Upper lobe of left lung (tissue), 6 donors: ENCODE data around the gene KIF6. TPM values are rescaled to one million over a fixed set of nuclear protein-coding genes. Genes with fewer than 3 reads are reported as not detected.
"Not testable (repeated sequence)": the region's sequence is repeated elsewhere in the genome, so short reads cannot be mapped to it uniquely, and the experiment has no call there.

ENCODE experiments used
- ATAC-seq, 2 donors: fragments of 200-7000 bp; cut with Tn5 transposase; one replicate each; pipeline ENCODE4 v1.9.1; 2022; ENCODE audit warnings: mild to moderate bottlenecking in 2 of 2, moderate library complexity in 2 of 2; ENCODE audit not compliant: low FRiP score in 2 of 2
- DNase-seq, 2 donors: peaks; one replicate each; pipeline ENCODE4 v3.0.0-alpha.2; 2019 to 2020
- H3K27ac ChIP-seq, 4 donors: fragments of 200-600 bp; sonication (generic); one replicate each; pipeline ENCODE4 v1.5.1; 2016 to 2019
- H3K27me3 ChIP-seq, 4 donors: fragments of 200-600 bp; sonication (generic); one replicate each; pipeline ENCODE4 v1.5.1; 2017 to 2019
- H3K36me3 ChIP-seq, 4 donors: fragments of 200-600 bp; sonication (generic); one replicate each; pipeline ENCODE4 v1.5.1; 2016 to 2019
- H3K4me1 ChIP-seq, 4 donors: fragments of 200-600 bp; sonication (generic); one replicate each; pipeline ENCODE4 v1.5.1; 2018 to 2019
- H3K4me3 ChIP-seq, 4 donors: fragments of 200-600 bp; sonication (generic); one replicate each; pipeline ENCODE4 v1.5.1; 2017 to 2019; ENCODE audit warnings: mild to moderate bottlenecking in 2 of 4, moderate library complexity in 1 of 4
- H3K9me3 ChIP-seq, 4 donors: fragments of 200-600 bp; sonication (generic); one replicate each; pipeline ENCODE4 v1.5.1; 2018 to 2019
- EP300 ChIP-seq, 4 donors: sonication (generic); formaldehyde crosslinking; IDR thresholded peaks; one replicate each; pipeline ENCODE4 v1.5.1; 2017; ENCODE audit warnings: antibody characterized with exemption in 4 of 4, control low read depth in 2 of 4
- POLR2A ChIP-seq, 4 donors: fragments of 450-650 bp; IDR thresholded peaks; one replicate each; pipeline ENCODE4 v1.5.1; 2016 to 2017; ENCODE audit warnings: antibody characterized with exemption in 4 of 4, mild to moderate bottlenecking in 2 of 4
- POLR2AphosphoS5 ChIP-seq, 2 donors: sonication (generic); formaldehyde crosslinking; IDR thresholded peaks; one replicate each; pipeline ENCODE4 v1.5.1; 2017; ENCODE audit warnings: antibody characterized with exemption in 2 of 2
- WGBS, 2 donors: methylation state at CpG; one replicate each; pipeline ENCODE4 v1.1.5; 2017 to 2018; 5-methylcytosine and 5-hydroxymethylcytosine counted together
- total RNA-seq, 6 donors: library from RNA; depleted of rRNA in 4 of 6; stranded (reverse); fragments of >200 nt in 4 of 6; gene quantifications; one replicate each; pipeline versions ENCODE4 v1.1.0 to v1.2.1, GENCODE V29; 2016 to 2021
- TF ChIP-seq, protein P1 (sequence below), 6 experiments: fragments of 450-650 bp in 4 of 6; fragments of 200-600 bp in 2 of 6; sonication (generic) in 2 of 6; IDR thresholded peaks; one replicate each; pipeline ENCODE4 v1.5.1; 2016 to 2019; ENCODE audit warnings: antibody characterized with exemption in 6 of 6
- donor health status: DM: no; HTN: no; CAD: no; lungs with moderate emphysema.
- donor health status: DM: no; HTN: yes; CAD: no; lungs with severe emphysema.

KIF6 gene
- total RNA-seq, 6 donors from 2014 or later: 0.55 to 7.9 (median 1.5) TPM

DNA sequence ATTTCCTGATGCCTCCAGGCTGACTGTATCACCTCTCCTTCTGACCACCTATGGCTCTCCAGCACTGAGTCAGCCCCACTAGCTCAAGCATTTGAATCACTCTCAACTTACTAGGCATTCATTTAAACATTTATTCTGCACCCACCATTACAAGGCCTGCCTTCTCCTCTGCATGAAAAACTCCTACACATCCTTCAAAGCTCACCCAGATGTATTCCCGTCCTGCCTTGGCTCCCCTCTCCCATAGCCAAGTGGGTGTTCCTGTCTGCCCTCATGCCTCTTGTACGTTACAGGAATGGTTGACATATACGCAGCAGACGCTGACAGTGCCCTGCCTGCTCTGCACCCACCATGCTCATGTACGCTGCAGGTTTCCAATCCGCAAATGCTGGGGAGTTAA is 432.6 kb downstream of the KIF6 start:
- TF ChIP-seq POLR2A (IDR thresholded peaks at IDR 0.05): no peak
- TF ChIP-seq POLR2AphosphoS5 (IDR thresholded peaks at IDR 0.05): no peak
- no peak for TF ChIP-seq EP300 (IDR thresholded peaks at IDR 0.05)
- TF ChIP-seq, protein P1, sequence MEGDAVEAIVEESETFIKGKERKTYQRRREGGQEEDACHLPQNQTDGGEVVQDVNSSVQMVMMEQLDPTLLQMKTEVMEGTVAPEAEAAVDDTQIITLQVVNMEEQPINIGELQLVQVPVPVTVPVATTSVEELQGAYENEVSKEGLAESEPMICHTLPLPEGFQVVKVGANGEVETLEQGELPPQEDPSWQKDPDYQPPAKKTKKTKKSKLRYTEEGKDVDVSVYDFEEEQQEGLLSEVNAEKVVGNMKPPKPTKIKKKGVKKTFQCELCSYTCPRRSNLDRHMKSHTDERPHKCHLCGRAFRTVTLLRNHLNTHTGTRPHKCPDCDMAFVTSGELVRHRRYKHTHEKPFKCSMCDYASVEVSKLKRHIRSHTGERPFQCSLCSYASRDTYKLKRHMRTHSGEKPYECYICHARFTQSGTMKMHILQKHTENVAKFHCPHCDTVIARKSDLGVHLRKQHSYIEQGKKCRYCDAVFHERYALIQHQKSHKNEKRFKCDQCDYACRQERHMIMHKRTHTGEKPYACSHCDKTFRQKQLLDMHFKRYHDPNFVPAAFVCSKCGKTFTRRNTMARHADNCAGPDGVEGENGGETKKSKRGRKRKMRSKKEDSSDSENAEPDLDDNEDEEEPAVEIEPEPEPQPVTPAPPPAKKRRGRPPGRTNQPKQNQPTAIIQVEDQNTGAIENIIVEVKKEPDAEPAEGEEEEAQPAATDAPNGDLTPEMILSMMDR (IDR thresholded peaks at IDR 0.05): no peak
- DNase-seq: no peak
- no peaks in the 10 kb centered on the region for H3K27me3 ChIP-seq
- H3K9me3 ChIP-seq: no peaks in the 10 kb centered on the region
- H3K4me3 ChIP-seq: no peak overlapping the region
- ATAC-seq: no peak
- no peaks in the 10 kb centered on the region for H3K36me3 ChIP-seq
- no peak overlapping the region for H3K27ac ChIP-seq
- 94 to 96% methylated on average over 6 of the region's 6 CpGs for WGBS, 2 donors
- peaks cover 0 to 11% (median 3%) of the 10 kb centered on the region in 4 donors for H3K4me1 ChIP-seq

DNA sequence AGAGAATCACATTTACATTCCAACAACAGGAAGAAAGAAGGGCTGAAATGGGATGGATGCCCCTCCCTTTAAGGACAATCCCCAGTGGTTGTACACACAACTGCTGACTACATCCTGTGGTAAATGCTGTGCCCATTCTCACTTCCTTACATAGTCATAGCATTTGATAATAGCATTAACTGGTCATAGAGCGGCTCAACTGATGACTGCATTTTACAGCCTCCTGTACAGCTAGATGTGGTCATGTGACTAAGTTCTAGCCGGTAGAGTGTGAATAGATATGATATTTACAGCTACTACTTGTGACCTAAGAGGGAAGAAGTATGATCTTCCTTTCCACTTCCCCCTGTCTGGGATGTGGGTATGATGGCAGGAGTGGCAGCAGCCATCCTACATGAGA is 435.7 kb downstream of the KIF6 start:
- Histone ChIP-seq H3K4me3 (no peak overlapping the region), H3K36me3 (no peaks in the 10 kb centered on the region), H3K9me3 (no peaks in the 10 kb centered on the region), H3K27me3 (no peaks in the 10 kb centered on the region), H3K27ac (no peak overlapping the region), H3K4me1 (no peaks in the 10 kb centered on the region)
- 70 to 83% methylated on average over 2 of the region's 2 CpGs for WGBS, 2 donors
- DNase-seq (no peak), ATAC-seq (peak in 1 of 2 donors; percentile 36)
- TF ChIP-seq POLR2A (IDR thresholded peaks at IDR 0.05): no peak
- no peak for TF ChIP-seq POLR2AphosphoS5 (IDR thresholded peaks at IDR 0.05)
- TF ChIP-seq EP300 (IDR thresholded peaks at IDR 0.05): no peak
- TF ChIP-seq, protein P1 (IDR thresholded peaks at IDR 0.05): no peak

DNA sequence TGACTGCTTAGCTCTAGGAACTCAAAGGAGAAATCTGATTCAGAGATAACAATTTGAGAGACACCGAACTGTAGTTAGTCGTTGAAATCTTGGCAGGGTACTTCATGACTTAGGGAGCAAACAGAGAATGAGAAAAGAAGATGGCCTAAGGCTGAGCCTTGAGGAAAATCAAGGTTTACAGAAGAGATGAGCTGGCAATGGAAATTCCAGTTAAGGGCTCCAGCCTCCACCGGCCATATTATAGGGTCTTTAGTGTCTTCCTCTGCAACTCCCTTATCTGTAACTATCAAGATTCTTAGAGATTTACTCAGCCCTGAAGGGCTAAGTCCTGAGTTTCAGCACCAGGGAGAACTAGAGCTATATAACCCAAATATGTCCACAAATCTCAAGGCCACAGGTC is 437.6 kb downstream of the KIF6 start:
- Histone ChIP-seq H3K9me3 (no peaks in the 10 kb centered on the region), H3K4me3 (no peak overlapping the region), H3K36me3 (no peaks in the 10 kb centered on the region), H3K27me3 (no peaks in the 10 kb centered on the region), H3K27ac (no peak overlapping the region), H3K4me1 (no peaks in the 10 kb centered on the region)
- 93 to 95% methylated on average over 3 of the region's 3 CpGs for WGBS, 2 donors
- ATAC-seq (no peak), DNase-seq (no peak)
- TF ChIP-seq, protein P1 (IDR thresholded peaks at IDR 0.05): no peak
- TF ChIP-seq POLR2AphosphoS5 (IDR thresholded peaks at IDR 0.05) (no peak), EP300 (IDR thresholded peaks at IDR 0.05) (no peak), POLR2A (IDR thresholded peaks at IDR 0.05) (no peak)

DNA sequence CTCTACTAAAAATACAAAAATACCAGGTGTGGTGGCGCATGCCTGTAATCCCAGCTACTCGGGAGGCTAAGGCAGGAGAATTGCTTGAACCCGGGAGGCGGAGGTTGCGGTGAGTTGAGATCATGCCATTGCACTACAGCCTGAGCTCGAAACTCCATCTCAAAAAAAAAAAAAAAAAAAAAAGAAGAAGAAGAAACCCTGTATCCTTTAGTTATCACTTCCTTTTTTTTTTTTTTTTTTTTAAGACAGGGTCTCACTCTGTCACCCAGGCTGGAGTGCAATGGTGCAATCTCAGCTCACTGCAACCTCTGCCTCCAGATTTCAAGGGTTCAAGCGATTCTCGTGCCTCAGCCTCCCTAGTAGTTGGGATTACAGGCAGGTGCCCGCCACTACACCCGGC is 438.6 kb downstream of the KIF6 start:
- ATAC-seq, H3K27me3 ChIP-seq: not testable (repeated sequence)

DNA sequence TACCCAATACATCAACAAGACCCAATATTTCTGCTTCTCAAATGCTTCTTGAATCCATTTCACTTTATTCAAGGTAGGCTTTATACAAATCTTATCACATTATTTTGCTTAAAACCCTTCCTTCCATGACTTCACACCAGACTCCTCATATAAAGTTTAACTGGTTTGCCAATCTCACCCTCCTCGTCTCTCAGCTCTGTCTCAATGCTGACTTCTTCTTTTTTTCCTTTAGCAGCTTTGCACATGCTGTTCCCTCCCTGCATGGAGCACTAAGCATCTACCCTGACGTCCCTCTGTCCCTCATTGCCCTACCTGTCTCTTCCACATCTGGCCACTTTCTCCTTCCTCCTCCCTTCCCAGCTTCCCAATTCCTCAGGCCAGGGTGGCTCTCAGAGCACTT is 442.4 kb downstream of the KIF6 start:
- no peak for TF ChIP-seq EP300 (IDR thresholded peaks at IDR 0.05)
- no peak for TF ChIP-seq POLR2AphosphoS5 (IDR thresholded peaks at IDR 0.05)
- no peak for TF ChIP-seq POLR2A (IDR thresholded peaks at IDR 0.05)
- TF ChIP-seq, protein P1 (IDR thresholded peaks at IDR 0.05): no peak
- no peak overlapping the region for H3K27ac ChIP-seq
- peaks cover 0 to 6% (median 3%) of the 10 kb centered on the region in 4 donors for H3K4me1 ChIP-seq
- no peaks in the 10 kb centered on the region for H3K27me3 ChIP-seq
- ATAC-seq: no peak
- WGBS, 2 donors: 50 to 56% methylated on average over 2 of the region's 2 CpGs
- no peaks in the 10 kb centered on the region for H3K36me3 ChIP-seq
- DNase-seq: no peak
- H3K4me3 ChIP-seq: no peak overlapping the region
- H3K9me3 ChIP-seq: no peaks in the 10 kb centered on the region

More for the DNA sequence above, 438.6 kb downstream of the KIF6 start:
- H3K27ac ChIP-seq, H3K36me3 ChIP-seq, H3K9me3 ChIP-seq, DNase-seq, H3K4me1 ChIP-seq, H3K4me3 ChIP-seq: not testable (repeated sequence)
- 69 to 74% methylated on average over 10 of the region's 10 CpGs for WGBS, 2 donors
